Endothelial cell of umbilical vein (primary cell): ENCODE data around the gene POLR2L. TPM values are rescaled to one million over a fixed set of nuclear protein-coding genes. Genes with fewer than 3 reads are reported as not detected.

ENCODE experiments used
- BruUV-seq: library from RNA; stranded (reverse); fragments of 400-500 nt; replicated peaks from 2 replicates; lab custom pipeline; 2021; lab: Mats Ljungman, UMichigan
- CTCF ChIA-PET: fragments of 300-600, 350-600 bp; sonication (Branson Sonifier 250); formaldehyde crosslinking; loops from one replicate; lab custom pipeline; 2021; ENCODE audit warnings: antibody characterized with exemption, inconsistent platforms; lab: Charles Lee
- POLR2A ChIA-PET: fragments of 300-600, 350-600 bp; sonication (Branson Sonifier 250); formaldehyde crosslinking; loops from one replicate; lab custom pipeline; 2021; ENCODE audit warnings: antibody characterized with exemption, inconsistent platforms; lab: Charles Lee
- DNase-seq: peaks from one replicate; pipeline ENCODE4 v3.0.0-alpha.2; 2011; ENCODE audit warnings: low read depth, low spot score
- FAIRE-seq: peaks from 2 replicates; lab custom pipeline; 2011; peaks lifted over from hg19 to GRCh38; lab: Jason Lieb, UNC
- H2AFZ ChIP-seq: 2 replicates; pipeline ENCODE4 v1.6.0; 2012; ENCODE audit warnings: low read depth, low read length, control low read depth, inconsistent platforms
- H3K27ac ChIP-seq: 2 replicates; pipeline ENCODE4 v1.5.1; 2011; ENCODE audit warnings: low read depth, mild to moderate bottlenecking, control low read depth, low read length, moderate library complexity; ENCODE audit not compliant: insufficient read depth
- H3K27me3 ChIP-seq, 2 experiments: 2 replicates each; pipeline versions ENCODE4 v1.6.0 to v1.6.1; 2011; ENCODE audit warnings: low read length in 2 of 2, mixed read lengths in 1 of 2; ENCODE audit not compliant: control insufficient read depth in 2 of 2, insufficient read depth in 2 of 2
- H3K36me3 ChIP-seq, 2 experiments: 2 replicates in 1 of 2; 3 replicates in 1 of 2; pipeline ENCODE4 v1.5.1; 2011; ENCODE audit warnings: low read length in 2 of 2, mild to moderate bottlenecking in 1 of 2, moderate library complexity in 1 of 2; ENCODE audit not compliant: control insufficient read depth in 2 of 2, insufficient read depth in 2 of 2; ENCODE audit errors: extremely low read depth in 1 of 2
- H3K4me1 ChIP-seq: 3 replicates; pipeline ENCODE4 v1.5.1; 2011; ENCODE audit warnings: mild to moderate bottlenecking, low read length; ENCODE audit not compliant: control insufficient read depth, insufficient read depth; ENCODE audit errors: extremely low read depth
- H3K4me2 ChIP-seq: 2 replicates; pipeline ENCODE4 v1.6.1; 2011; ENCODE audit warnings: low read length, control low read depth, mixed read lengths; ENCODE audit not compliant: insufficient read depth
- H3K4me3 ChIP-seq, 3 experiments: fragments of 200-600 bp in 1 of 3; sonication (generic), shearing (Covaris generic) in 1 of 3; replicated peaks in 1 of 3; 2 replicates each; pipeline ENCODE4 v1.5.1; 2011 to 2016; ENCODE audit warnings: control low read depth in 3 of 3, low read length in 3 of 3, mild to moderate bottlenecking in 2 of 3, inconsistent platforms in 1 of 3, low read depth in 1 of 3, moderate library complexity in 1 of 3; ENCODE audit not compliant: insufficient read depth in 1 of 3
- H3K79me2 ChIP-seq: 2 replicates; pipeline ENCODE4 v1.6.0; 2012; ENCODE audit warnings: low read length, inconsistent platforms; ENCODE audit not compliant: control insufficient read depth, insufficient read depth
- H3K9ac ChIP-seq: replicated peaks from 2 replicates; pipeline ENCODE3; 2011; ENCODE audit warnings: low read length, control low read depth; ENCODE audit not compliant: insufficient read depth; ENCODE audit errors: extremely low read depth
- H3K9me1 ChIP-seq: replicated peaks from 3 replicates; pipeline ENCODE4 v1.6.0; 2011; ENCODE audit warnings: mild to moderate bottlenecking, low read length; ENCODE audit not compliant: control insufficient read depth, insufficient read depth; ENCODE audit errors: extremely low read depth
- H3K9me3 ChIP-seq: replicated peaks from 2 replicates; pipeline ENCODE4 v1.5.1; 2012; ENCODE audit warnings: low read length, inconsistent platforms; ENCODE audit not compliant: control insufficient read depth, insufficient read depth
- H4K20me1 ChIP-seq: replicated peaks from 2 replicates; pipeline ENCODE3; 2011; ENCODE audit warnings: mild to moderate bottlenecking, low read length; ENCODE audit not compliant: control insufficient read depth, insufficient read depth; ENCODE audit errors: extremely low read depth
- EZH2 ChIP-seq: IDR thresholded peaks from 2 replicates; pipeline ENCODE4 v1.6.1; 2012; ENCODE audit warnings: borderline replicate concordance, low read depth, mild to moderate bottlenecking, moderate library complexity, low read length, inconsistent platforms; ENCODE audit not compliant: severe bottlenecking
- FOS ChIP-seq: IDR thresholded peaks from 2 replicates; pipeline ENCODE4 v1.6.1; 2011; ENCODE audit warnings: mild to moderate bottlenecking, low read length, moderate library complexity, borderline replicate concordance; ENCODE audit not compliant: insufficient read depth
- GATA2 ChIP-seq: IDR thresholded peaks from 2 replicates; pipeline ENCODE4 v1.7.0; 2011; ENCODE audit warnings: low read depth, mild to moderate bottlenecking, moderate library complexity, mixed read lengths, low read length; ENCODE audit not compliant: insufficient read length, insufficient read depth
- JUN ChIP-seq: IDR thresholded peaks from 2 replicates; pipeline ENCODE4 v1.6.1; 2011; ENCODE audit warnings: borderline replicate concordance, low read depth; ENCODE audit not compliant: insufficient read length, insufficient read depth
- POLR2A ChIP-seq: IDR thresholded peaks from 2 replicates; pipeline ENCODE4 v1.6.1; 2012; ENCODE audit warnings: low read depth, mild to moderate bottlenecking, control low read depth, low read length
- POLR2AphosphoS5 ChIP-seq: IDR thresholded peaks from 2 replicates; pipeline ENCODE4 v1.6.1; 2012; ENCODE audit warnings: low read depth, mild to moderate bottlenecking, control low read depth, low read length, moderate library complexity; ENCODE audit not compliant: insufficient read depth
- dilution Hi-C: fragments of 300-500 bp; cut with MboI; formaldehyde crosslinking; loops from one replicate; pipeline ENCODE4 v1.15.0; 2019; ENCODE audit warnings: low sequenced_read_pairs; ENCODE audit not compliant: extremely low pct_ligation_motif_present
- intact Hi-C: fragments of 100-400 bp; cut with micrococcal nuclease; formaldehyde crosslinking; loops from one replicate; pipeline ENCODE4 v1.10.0; 2022
- polyA plus RNA-seq, 4 experiments: library from polyadenylated mRNA; depleted of rRNA in 3 of 4; stranded (reverse) in 3 of 4; unstranded in 1 of 4; fragments of >200 nt; gene quantifications; 2 replicates each; pipeline versions ENCODE4 v1.2.1 to v1.2.3, GENCODE V29; 2011 to 2012; ENCODE audit warnings: missing spikeins in 1 of 4
- total RNA-seq: library from RNA; stranded (reverse); gene quantifications from 2 replicates; pipeline ENCODE4 v1.2.3, GENCODE V29; 2021
- TF ChIP-seq, protein P1 (sequence below), 2 donors: IDR thresholded peaks; 1 replicate in 1 of 2; 2 replicates in 1 of 2; pipeline ENCODE4 v1.5.1; 2011; ENCODE audit warnings: low read length in 2 of 2, mild to moderate bottlenecking in 2 of 2, moderate library complexity in 2 of 2, control low read depth in 1 of 2, inconsistent platforms in 1 of 2, low read depth in 1 of 2; ENCODE audit not compliant: insufficient read depth in 1 of 2; ENCODE audit errors: extremely low read depth in 1 of 2
- TF ChIP-seq, protein P2 (sequence below): IDR thresholded peaks from 2 replicates; pipeline ENCODE4 v1.6.1; 2011; ENCODE audit not compliant: insufficient read depth, insufficient read length

Gene POLR2L
- total and polyA plus RNA-seq, 2 donors (not counting 3 experiments of a cell fraction or from before 2014, with no cell fraction given), result 146 to 259 TPM

- H3K4me2 ChIP-seq, result peak overlapping the region; percentile 18
- DNase-seq, result no peak
- ChIA-PET CTCF (no interaction called here), POLR2A (interaction anchor here (1.0 to 4.1 kb wide), 4 partner anchors 8 to 22 kb away, joined by 3 to 28 read pairs (median 20); partner anchors contain the start of genes CD151 and PNPLA2)
- peak overlapping the region; percentile 95 for H3K27ac ChIP-seq
- H3K9me3 ChIP-seq, result no peaks in the 10 kb centered on the region
- TF ChIP-seq EZH2, result no peak
- TF ChIP-seq, protein P1, sequence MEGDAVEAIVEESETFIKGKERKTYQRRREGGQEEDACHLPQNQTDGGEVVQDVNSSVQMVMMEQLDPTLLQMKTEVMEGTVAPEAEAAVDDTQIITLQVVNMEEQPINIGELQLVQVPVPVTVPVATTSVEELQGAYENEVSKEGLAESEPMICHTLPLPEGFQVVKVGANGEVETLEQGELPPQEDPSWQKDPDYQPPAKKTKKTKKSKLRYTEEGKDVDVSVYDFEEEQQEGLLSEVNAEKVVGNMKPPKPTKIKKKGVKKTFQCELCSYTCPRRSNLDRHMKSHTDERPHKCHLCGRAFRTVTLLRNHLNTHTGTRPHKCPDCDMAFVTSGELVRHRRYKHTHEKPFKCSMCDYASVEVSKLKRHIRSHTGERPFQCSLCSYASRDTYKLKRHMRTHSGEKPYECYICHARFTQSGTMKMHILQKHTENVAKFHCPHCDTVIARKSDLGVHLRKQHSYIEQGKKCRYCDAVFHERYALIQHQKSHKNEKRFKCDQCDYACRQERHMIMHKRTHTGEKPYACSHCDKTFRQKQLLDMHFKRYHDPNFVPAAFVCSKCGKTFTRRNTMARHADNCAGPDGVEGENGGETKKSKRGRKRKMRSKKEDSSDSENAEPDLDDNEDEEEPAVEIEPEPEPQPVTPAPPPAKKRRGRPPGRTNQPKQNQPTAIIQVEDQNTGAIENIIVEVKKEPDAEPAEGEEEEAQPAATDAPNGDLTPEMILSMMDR (IDR thresholded peaks at IDR 0.05; ENCODE audit: extremely low read depth in 1 of 2, insufficient read depth in 1 of 2, low read depth in 1 of 2, low read length in 2 of 2), result no peak
- TF ChIP-seq POLR2A, result no peak
- TF ChIP-seq, protein P2, sequence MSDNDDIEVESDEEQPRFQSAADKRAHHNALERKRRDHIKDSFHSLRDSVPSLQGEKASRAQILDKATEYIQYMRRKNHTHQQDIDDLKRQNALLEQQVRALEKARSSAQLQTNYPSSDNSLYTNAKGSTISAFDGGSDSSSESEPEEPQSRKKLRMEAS, result no peak
- TF ChIP-seq GATA2, result no peak
- no peak for TF ChIP-seq POLR2AphosphoS5
- TF ChIP-seq FOS, result no peak
- no peak for TF ChIP-seq JUN
- peak overlapping the region; percentile 92 for H3K9ac ChIP-seq
- H3K27me3 ChIP-seq, result no peaks in the 10 kb centered on the region
- H3K4me1 ChIP-seq, result peaks cover 38% of the 10 kb centered on the region
- no peaks in the 10 kb centered on the region for H3K9me1 ChIP-seq
- no peaks in the 10 kb centered on the region for H4K20me1 ChIP-seq
- H2AFZ ChIP-seq, result no peak overlapping the region
- no peak for FAIRE-seq
- dilution Hi-C loops (no loop called here), intact Hi-C loops (no loop called here)
- BruUV-seq, result TSS peak; percentile 67
- H3K4me3 ChIP-seq, result peak overlapping the region; percentile 84 to 95 (median 94)
- peaks cover 22 to 33% of the 10 kb centered on the region in 2 experiments for H3K36me3 ChIP-seq
- peaks cover 56% of the 10 kb centered on the region for H3K79me2 ChIP-seq
These were observed 354 bp downstream of the POLR2L start for GRCh38 chr11:841981-842369.
